DOHH2 (cell line): ENCODE measurements around the gene KRTAP6-2.

Source experiments
- EZH2phosphoT487 ChIP-seq: fragments of 200-600 bp; sonication (generic); IDR thresholded peaks from 2 replicates; pipeline ENCODE4 v1.6.1; 2017; ENCODE audit warnings: borderline replicate concordance, mild to moderate bottlenecking, antibody characterized with exemption, low read length, moderate library complexity, mixed read lengths
- TF ChIP-seq, protein P1 (sequence below): fragments of 200-600 bp; sonication (generic); IDR thresholded peaks from one replicate; pipeline ENCODE4 v1.5.1; 2014; ENCODE audit warnings: antibody characterized with exemption, mild to moderate bottlenecking, low read depth, low read length; ENCODE audit not compliant: poor library complexity, severe bottlenecking

DNA sequence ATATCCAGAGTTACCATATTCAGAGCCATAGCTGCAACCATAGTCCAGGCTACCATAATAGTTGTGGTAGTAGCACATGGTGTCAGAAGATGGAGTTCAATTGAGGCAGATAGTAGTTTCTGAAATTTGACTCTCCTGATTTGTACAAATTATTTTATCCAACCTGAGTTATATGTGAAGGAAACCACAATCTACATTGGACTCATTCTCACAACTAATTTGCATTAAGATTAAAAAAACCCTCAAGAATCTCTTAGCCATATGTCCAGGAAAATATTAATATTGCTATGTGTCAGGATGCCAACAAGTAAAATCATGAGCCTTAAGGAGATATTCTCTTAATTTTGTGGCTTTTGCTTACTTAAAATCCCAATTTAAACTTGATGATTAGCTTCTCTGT is 8.4 kb downstream of the KRTAP6-2 start, which contains the start of gene KRTAP22-2:
- no peak for TF ChIP-seq EZH2phosphoT487
- TF ChIP-seq, protein P1, sequence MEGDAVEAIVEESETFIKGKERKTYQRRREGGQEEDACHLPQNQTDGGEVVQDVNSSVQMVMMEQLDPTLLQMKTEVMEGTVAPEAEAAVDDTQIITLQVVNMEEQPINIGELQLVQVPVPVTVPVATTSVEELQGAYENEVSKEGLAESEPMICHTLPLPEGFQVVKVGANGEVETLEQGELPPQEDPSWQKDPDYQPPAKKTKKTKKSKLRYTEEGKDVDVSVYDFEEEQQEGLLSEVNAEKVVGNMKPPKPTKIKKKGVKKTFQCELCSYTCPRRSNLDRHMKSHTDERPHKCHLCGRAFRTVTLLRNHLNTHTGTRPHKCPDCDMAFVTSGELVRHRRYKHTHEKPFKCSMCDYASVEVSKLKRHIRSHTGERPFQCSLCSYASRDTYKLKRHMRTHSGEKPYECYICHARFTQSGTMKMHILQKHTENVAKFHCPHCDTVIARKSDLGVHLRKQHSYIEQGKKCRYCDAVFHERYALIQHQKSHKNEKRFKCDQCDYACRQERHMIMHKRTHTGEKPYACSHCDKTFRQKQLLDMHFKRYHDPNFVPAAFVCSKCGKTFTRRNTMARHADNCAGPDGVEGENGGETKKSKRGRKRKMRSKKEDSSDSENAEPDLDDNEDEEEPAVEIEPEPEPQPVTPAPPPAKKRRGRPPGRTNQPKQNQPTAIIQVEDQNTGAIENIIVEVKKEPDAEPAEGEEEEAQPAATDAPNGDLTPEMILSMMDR: no peak
